Right lobe of liver (tissue), 6 donors: ENCODE data around the gene DUSP2. TPM values are rescaled to one million over a fixed set of nuclear protein-coding genes. Genes with fewer than 3 reads are reported as not detected.

ENCODE experiments used
- ATAC-seq, 4 donors: fragments of 200-7000 bp; cut with Tn5 transposase; one replicate each; pipeline ENCODE4 v1.9.1; 2020; ENCODE audit warnings: mild to moderate bottlenecking in 4 of 4, moderate library complexity in 4 of 4
- DNase-seq, 3 donors: peaks; one replicate each; pipeline ENCODE4 v3.0.0-alpha.2; 2020
- H3K27ac ChIP-seq, 3 donors: fragments of 200-600 bp; one replicate each; pipeline ENCODE4 v1.8.0; 2022
- H3K27me3 ChIP-seq, 2 donors: fragments of 200-600 bp; one replicate each; pipeline ENCODE4 v1.8.0; 2022
- H3K36me3 ChIP-seq, 4 donors: fragments of 200-600 bp; sonication (generic) in 1 of 4; one replicate each; pipeline versions ENCODE4 v1.5.1 to v1.8.0; 2017 to 2022; ENCODE audit warnings: control low read depth in 1 of 4
- H3K4me1 ChIP-seq, 4 donors: fragments of 200-600 bp; sonication (generic) in 1 of 4; one replicate each; pipeline versions ENCODE4 v1.5.1 to v1.8.0; 2017 to 2022; ENCODE audit warnings: control low read depth in 1 of 4
- H3K4me3 ChIP-seq, 3 donors: fragments of 200-600 bp; one replicate each; pipeline ENCODE4 v1.8.0; 2022
- H3K9me3 ChIP-seq, 4 donors: fragments of 200-600 bp; sonication (generic) in 1 of 4; one replicate each; pipeline versions ENCODE4 v1.5.1 to v1.8.0; 2017 to 2022; ENCODE audit warnings: control low read depth in 1 of 4
- CTCF ChIP-seq, 4 donors: fragments of 200-600 bp in 3 of 4; fragments of 450-650 bp in 1 of 4; IDR thresholded peaks; one replicate each; pipeline versions ENCODE4 v1.5.1 to v1.8.0; 2016 to 2022; ENCODE audit warnings: antibody characterized with exemption in 4 of 4, mild to moderate bottlenecking in 2 of 4
- POLR2A ChIP-seq: fragments of 450-650 bp; IDR thresholded peaks from one replicate; pipeline ENCODE4 v1.6.1; 2017; ENCODE audit warnings: antibody characterized with exemption, mild to moderate bottlenecking
- WGBS: methylation state at CpG from one replicate; pipeline ENCODE4 v1.1.6; 2018; ENCODE audit warnings: low coverage, low lambda C conversion rate; ENCODE audit not compliant: insufficient coverage; ENCODE audit errors: missing lambda C conversion rate; 5-methylcytosine and 5-hydroxymethylcytosine counted together
- intact Hi-C, 2 donors: fragments of 100-400 bp; cut with DNase I; formaldehyde crosslinking; loops; one replicate each; pipeline versions ENCODE4 v1.11.2 to v1.14.1; 2022
- total RNA-seq, 6 experiments: library from RNA; depleted of rRNA in 2 of 6; stranded (reverse); fragments of >200 nt in 2 of 6; fragmentation: NEBNext Ultra II Directional in 3 of 6; extraction: Animal tissue kit (Norgen Biotek cat#: 25700) in 3 of 6; gene quantifications; one replicate each; pipeline versions ENCODE4 v1.1.0 to v1.2.4, GENCODE V29; 2016 to 2023
- donor health status: DM: no; HTN: yes; CAD: no.
- donor health status: DM: no; HTN: no; CAD: no.
- donor health status: DM: no; HTN: no; CAD: no.
- donor health status: DM: no; HTN: yes; CAD: no.
- donor health status: DM: no; HTN: yes; CAD: no.

Gene DUSP2
- total RNA-seq, 6 experiments from 2014 or later: 0.44 to 2.5 (median 1.2) TPM

DNA sequence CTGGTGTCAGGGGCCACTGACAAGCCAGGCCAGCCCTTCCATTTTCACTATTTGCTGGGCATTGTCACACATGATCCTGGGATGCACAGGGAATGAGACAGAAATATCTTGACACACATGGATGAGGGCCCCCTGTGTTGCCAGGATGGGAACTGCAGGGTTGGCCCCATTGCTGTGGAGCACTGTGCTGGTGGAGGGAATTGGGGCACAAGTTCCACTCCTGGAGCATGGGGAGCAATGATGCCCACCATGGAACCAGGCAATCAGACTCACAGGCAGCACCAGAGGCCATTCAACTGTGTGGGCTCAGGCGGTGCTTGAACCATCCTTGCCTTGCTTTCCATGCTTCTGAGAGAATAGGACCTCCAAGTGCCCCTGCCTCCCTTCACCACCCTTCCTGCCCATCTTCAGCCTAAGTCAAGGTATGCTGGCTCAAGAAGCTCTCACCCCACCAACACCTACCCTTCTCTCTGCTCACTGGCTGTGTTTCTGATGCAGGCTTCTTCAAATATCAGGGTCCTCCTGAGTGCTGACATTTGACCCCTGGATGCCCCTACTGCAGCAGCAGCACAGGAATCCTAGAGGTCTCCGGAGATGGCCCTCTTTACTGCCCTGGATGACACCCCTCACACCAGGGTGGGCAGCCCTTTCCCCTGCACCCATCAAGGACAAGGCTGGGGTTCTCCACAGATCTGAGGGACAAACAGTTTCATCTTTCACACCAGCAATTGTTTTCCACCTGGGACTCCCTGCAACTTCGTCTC is 39.9 kb downstream of the DUSP2 start:
- DNase-seq: peak in 2 of 3 donors; percentile 1 to 11
- WGBS: 44% methylated on average over 2 of the region's 3 CpGs

DNA sequence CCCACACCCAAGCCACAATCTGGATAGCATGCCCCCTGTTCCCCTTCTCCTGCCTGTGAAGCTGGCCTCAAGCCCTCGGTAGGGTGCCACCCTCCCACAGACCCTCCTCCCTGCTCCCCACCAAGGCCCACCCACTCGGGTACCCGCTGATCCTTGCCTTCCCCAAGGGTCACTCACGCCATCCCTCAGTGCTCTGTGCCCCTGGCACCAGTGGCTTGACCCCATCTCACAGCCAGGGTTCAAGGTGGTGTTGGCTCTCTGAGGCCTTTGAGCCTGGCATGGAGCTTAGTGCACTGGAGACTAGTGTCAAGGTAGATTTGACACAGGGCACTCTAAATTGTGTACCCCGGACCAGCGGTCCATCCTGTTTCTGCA is 40.8 kb downstream of the DUSP2 start:
- no CpG with 5 or more reads among the region's 6 CpGs for WGBS
- Histone ChIP-seq H3K4me3 (no peak overlapping the region), H3K27me3 (no peaks in the 10 kb centered on the region), H3K4me1 (no peaks in the 10 kb centered on the region), H3K27ac (no peak overlapping the region), H3K36me3 (no peaks in the 10 kb centered on the region), H3K9me3 (no peaks in the 10 kb centered on the region)
- TF ChIP-seq POLR2A: no peak
- TF ChIP-seq CTCF (IDR thresholded peaks at IDR 0.05): no peak
- intact Hi-C loops: no loop called here
- peak in 1 of 3 donors; percentile 49 for DNase-seq
- ATAC-seq: no peak

More for the DNA sequence above, 39.9 kb downstream of the DUSP2 start:
- intact Hi-C loops: no loop called here
- TF ChIP-seq POLR2A: no peak
- TF ChIP-seq CTCF (IDR thresholded peaks at IDR 0.05): no peak
- no peaks in the 10 kb centered on the region for H3K27me3 ChIP-seq
- H3K36me3 ChIP-seq: no peaks in the 10 kb centered on the region
- no peak for ATAC-seq
- H3K4me1 ChIP-seq: no peaks in the 10 kb centered on the region
- H3K9me3 ChIP-seq: no peaks in the 10 kb centered on the region
- no peak overlapping the region for H3K4me3 ChIP-seq
- H3K27ac ChIP-seq: no peak overlapping the region

DNA sequence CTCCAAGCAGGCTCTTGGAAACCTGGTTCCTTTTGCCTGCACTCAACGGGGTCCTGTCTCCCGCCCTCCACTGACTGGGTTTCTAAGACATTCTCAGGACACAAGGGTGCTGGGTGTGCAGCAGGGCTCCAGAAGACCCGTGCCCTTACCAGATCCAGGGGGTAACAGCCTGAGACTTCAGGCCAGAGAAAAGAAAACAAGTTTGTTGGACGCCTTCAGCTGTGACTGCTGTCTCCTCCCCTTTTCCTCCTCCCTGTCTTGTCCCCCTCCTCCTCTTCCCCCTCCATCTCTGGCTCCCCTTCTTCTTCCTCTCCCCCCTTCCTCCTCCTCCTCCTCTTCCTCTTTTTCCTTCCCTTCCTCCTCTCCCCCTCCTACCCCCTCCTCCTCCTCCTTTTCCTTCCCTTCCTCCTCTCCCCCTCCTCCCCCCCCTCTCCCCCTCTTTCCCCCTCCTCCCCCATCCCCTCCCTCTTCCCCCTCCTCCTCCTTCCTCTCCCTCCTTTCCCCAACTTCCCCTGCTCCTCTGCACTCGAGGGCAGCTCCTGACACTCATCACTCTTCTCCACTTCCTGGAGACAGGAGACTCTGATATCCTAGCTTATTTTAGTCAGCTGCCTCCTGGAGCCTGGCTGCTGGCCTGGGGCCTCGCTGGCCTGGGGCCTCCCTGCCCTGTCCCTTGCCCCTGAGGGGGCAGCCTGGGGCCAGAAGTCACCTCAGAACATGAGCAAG is 41.3 kb downstream of the DUSP2 start:
- Histone ChIP-seq H3K36me3 (no peaks in the 10 kb centered on the region), H3K4me3 (no peak overlapping the region), H3K4me1 (no peaks in the 10 kb centered on the region), H3K27ac (no peak overlapping the region), H3K9me3 (no peaks in the 10 kb centered on the region), H3K27me3 (no peaks in the 10 kb centered on the region)
- 43% methylated on average over 5 of the region's 6 CpGs for WGBS
- TF ChIP-seq CTCF (IDR thresholded peaks at IDR 0.05) (no peak), POLR2A (no peak)
- DNase-seq (peak in 2 of 3 donors; percentile 8 to 44), ATAC-seq (peak in 2 of 4 donors; percentile 13 to 29)
- intact Hi-C loops: no loop called here

DNA sequence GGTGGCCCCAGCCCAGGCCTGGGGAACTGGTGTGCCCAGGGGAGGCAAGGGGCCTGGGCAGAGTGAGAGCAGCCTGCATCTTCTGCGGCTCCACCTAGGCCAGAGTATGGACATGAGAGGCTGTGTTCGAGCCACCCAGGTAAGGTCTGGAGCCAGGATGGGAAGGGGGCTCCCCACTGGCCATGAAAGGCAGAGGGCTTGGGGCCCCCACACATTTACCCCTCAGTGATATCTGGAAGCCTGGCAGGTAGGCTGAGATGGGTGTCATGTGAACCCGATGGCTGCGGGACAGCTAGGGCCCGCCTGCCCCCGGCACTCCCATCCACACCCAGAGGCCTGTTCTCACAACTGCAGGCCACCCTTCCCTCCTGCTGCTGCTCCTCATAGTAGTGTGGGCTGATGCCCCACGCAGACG is 42.0 kb downstream of the DUSP2 start:
- H3K36me3 ChIP-seq: no peaks in the 10 kb centered on the region
- H3K27me3 ChIP-seq: no peaks in the 10 kb centered on the region
- no peak overlapping the region for H3K4me3 ChIP-seq
- ATAC-seq (no peak), DNase-seq (no peak)
- intact Hi-C loops: no loop called here
- no peaks in the 10 kb centered on the region for H3K9me3 ChIP-seq
- no peak overlapping the region for H3K27ac ChIP-seq
- WGBS: 47% methylated on average over 2 of the region's 8 CpGs
- TF ChIP-seq CTCF (IDR thresholded peaks at IDR 0.05) (no peak), POLR2A (no peak)
- H3K4me1 ChIP-seq: no peaks in the 10 kb centered on the region
